Bone marrow (tissue), 2 donors: ENCODE data around the gene FAM24B.
"Not testable (repeated sequence)": the region's sequence is repeated elsewhere in the genome, so short reads cannot be mapped to it uniquely, and the experiment has no call there.

Experiments
- DNase-seq, 2 donors: peaks; one replicate each; lab custom pipeline; 2025; lab: John Stamatoyannopoulos, UW

Gene FAM24B, protein sequence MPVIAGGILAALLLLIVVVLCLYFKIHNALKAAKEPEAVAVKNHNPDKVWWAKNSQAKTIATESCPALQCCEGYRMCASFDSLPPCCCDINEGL

DNA sequence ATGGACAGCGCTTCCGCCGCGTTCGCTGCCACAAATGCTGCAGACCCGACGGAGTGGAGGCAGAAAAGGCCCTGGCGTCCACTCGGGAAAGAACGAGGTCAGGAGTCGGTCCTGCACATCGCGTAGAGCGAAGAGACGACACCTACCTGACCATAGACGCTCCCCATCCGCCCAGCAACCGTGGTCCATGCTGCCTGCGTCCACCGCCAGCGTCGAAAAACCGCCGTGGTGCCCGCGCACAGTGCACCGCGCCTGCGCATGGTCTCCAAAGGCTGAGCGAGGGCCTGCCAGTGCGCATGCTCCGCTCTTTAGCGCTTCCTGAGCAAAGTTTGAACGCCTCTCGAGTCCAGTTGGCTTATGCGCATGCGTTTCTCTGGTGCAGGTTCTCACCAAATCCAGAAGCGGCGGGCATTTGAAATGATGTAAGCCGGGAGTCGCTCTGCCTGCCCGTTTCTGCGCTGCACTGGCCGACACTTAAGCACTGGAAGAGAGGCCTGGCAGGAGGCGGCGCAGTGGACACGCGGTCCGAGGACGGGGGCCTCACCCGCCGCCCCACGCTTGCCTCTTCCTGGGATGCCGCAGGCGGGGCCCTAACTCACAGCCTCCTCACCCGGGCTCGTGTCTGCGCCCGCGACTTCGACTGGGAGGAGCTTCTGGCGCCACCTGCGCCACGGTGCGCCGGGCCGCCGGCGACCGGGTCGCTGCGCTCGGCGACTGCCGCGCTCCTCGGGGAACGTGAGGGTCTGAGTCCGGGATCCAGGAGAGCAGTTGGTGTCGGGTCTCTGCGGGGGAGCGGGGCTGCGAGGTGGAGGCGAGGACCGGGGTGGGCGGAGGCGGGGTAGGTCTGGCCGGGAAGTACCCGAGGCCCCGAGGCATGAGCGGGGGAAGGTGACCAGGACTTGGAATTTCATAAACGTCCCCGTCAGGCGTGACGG, at the start of gene FAM24B:
Gene FAM24B (minus strand): TSS at position 243 of the 935 bp plus-strand sequence. CDS start 29,066 bp downstream, outside the sequence.
- DNase-seq: peak; percentile 71 to 78

DNA sequence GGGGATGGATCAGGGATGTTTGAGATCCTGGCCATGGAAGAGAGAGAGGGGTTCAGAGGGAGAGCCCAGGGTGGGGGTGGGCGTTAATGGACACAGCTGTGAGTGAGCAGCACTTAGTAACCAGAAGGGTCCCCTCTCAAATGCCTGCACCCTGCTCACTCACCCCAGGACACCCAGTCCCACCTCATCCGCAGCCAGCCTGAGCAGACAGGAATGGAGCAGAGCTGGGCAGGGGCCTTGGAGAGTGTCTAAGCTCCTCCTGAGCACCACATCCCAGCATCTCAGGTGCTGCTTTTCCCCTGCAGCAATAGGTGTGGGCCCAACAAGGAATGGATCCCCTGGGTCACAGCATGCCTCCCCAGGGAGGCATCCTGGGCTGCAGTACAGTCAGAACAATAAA, 36.3 kb upstream of the FAM24B start:
- no peak for DNase-seq

DNA sequence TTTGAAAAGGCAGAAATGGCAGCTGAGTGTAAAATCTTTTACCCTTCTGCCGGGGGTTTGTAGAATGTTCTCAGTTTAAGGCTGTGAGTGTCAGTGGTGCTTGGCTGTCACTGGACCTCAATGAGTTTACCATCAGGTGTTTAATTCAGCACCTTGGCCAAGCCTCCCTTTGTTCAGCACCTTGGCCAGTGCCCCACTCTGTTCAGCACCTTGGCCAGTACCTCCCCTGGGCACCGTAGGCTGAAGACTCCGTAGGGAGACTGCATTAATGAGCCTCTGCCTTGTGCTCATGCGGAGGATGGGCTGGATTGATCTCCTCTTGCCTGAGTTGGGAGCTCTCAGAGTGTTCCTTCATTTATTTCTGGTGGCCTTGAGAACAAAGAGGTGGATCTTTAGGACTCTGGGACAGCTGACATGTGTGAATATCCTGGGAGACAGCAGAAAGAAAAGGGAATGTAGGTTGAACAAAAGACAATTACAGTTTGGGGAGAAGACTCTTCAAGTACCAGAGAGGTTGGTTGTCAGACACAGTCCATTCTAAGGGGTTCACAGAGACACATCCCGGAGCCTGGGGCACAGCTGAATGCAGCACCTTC, 32.6 kb upstream of the FAM24B start:
- no peak for DNase-seq

DNA sequence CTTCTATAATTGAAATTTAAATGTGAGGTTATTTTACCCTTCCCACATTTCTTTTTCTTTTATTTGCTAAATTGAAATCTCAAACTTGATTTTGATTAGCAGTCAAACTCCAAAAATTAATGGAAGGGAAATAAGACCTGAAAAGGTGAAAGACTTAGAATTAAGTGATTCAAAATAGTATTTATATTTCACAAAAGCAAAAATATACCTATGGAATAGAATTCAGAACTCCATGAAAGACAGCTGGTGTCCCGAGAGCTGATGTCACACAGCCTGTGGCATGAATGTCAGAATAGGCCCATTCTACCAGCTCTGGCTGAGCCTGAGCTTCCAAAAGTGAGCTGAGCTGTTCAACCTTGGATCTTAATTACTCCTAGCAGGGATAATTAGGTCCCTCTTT, 30.9 kb upstream of the FAM24B start, which contains the start of gene FAM24A:
Gene FAM24A (plus strand): TSS at position 301 of the 400 bp plus-strand sequence. CDS start 1,025 bp downstream, outside the sequence.
- DNase-seq: no peak

DNA sequence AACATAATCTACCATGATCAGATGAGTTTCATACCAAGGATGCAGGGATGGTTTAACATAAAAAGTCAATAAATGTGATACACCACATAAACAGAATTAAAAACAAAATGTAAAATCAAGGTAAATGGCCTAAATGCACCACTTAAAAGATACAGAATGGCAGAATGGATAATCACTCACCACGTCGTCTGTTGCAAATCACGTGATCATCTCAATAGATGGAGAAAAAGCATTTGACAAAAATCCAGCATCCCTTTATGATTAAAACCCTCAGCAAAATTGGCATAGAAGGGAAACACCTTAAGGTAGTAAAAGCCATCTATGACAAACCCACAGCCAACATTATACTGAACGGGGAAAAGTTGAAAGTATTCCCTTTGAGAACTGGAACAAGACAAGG, 24.5 kb upstream of the FAM24B start:
- not testable (repeated sequence) for DNase-seq

DNA sequence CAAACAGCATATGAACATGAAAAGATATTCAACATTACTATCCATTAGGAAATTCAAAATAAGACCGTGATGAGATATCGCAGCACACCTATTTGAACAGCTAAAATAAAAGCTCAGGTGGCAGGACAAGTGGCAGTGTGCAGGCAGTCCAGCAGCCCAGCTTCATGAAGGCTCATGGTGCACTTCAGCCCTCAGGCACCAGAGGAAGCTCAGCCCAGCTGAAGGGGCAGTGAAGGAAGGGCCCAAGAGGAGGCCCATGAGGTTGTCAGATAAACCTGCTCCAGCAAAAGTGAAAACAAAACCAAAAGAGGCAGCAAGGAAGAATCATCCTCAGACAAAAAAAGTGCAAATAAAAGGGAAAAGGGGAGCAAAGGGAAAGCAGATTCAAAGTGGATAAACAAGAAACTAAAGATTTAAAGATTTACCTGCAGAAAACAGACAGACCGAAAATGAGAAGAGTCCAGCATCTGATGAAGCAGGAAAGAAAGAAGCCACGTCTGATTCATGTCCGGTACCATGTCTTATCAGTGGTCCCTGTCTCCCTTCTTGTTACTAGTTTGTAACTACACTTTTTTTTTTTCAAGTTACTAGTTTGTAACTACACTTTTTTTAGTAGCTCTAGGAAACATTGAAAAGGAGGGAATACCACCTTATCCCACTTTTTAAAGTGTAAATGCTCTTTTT, 15.0 kb upstream of the FAM24B start:
- no peak for DNase-seq

DNA sequence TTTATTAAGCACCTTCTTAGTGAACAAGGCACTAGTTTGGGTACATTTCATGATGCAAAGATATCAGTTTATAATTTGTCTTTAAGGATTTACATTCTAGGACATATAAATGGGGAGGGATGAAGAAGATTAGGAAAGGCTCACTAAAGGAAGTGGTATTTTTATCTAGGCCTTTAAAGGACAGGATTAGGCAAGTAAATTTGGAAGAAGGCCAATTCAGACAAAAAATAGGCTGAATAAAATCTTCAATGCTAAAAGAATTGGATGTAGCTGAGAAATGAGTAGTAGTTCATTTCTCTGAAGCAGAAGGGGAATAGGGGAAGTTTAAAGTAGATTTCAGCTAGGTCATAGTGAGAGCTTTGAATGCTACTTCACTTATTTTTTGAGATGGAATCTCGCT, 4.8 kb upstream of the FAM24B start:
- no peak for DNase-seq

DNA sequence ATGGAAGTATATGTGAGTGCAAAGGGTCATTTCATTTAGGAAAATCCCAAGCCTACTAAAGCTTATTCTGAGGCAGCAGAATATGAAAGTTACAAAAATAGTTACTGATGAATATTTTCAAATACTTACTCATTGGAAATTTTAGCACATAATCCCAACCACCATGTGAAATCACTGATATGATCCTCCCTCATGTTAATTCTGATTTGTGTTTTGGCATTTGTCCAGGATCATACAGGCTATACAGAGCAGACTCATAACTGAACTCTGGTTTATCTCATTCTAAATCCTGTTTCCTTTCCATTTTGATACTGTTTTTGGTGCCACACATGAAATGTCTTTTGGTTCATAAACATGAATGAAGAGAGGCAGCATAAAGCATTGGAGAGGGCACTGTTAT, 3.4 kb upstream of the FAM24B start:
- no peak for DNase-seq

DNA sequence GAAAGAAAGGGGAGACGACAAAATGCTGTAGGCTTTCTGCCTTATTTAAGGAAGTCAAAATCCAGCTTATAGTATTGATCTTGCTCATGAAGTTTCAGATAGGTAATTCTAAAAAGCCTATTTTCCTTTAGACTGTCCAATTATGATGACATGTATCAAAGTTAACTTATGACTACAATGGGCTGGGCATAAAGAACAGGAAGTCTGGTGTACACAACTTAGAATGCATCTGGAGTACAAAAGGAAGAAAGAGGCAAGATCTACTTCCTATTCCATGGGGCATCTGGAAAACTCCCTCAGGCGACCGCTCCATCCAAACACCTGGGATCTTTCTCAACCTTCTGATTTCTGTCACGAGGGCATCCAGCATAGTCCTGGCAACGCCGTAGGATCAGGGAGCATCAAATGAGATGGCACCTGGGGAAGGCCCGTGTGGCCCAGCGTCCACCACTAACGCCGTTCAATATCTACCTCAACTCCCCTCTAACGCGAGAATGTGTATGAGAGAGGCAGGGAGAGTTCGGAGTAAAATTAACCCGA, 512 bp downstream of the FAM24B start:
- DNase-seq: peak in 1 of 2 donors; percentile 2

DNA sequence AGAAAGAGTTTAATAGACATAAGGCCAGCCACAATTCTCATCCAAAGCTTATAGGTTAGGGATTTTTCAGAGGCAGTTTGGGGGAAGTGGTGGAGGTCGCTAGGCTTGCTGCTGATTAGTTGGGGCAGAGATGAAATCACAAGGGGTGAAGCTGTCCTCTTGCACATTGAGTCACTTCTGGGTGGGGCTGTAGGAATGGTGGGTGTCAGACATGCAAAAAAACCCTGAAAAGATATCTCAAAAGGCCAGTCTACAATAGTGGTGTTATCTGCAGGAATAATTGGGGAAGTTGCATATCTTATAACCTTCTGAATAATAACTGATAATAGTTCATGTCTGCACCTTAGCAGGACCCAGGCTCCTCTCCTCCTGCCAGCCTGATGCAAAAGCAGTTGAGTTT, 2.1 kb downstream of the FAM24B start:
- DNase-seq: no peak

DNA sequence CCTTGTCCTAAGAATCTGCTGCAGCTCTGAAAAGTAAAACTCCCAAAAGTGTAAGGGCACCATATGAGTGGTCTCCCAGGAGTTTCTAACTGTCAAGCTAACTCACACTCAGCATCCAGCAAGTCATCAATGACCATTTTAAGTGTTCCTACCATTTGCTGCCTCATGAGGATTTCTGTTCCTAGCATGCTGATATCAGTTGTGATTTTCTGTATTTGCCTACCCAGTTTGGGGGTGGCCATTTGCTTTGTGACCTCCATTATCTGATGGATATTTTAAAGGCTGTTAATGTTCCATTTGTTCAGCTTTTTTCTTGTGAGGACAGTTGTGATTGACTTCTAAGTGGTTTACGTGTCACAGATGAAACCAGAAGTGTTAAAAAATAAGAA, 2.9 kb downstream of the FAM24B start:
- no peak for DNase-seq

DNA sequence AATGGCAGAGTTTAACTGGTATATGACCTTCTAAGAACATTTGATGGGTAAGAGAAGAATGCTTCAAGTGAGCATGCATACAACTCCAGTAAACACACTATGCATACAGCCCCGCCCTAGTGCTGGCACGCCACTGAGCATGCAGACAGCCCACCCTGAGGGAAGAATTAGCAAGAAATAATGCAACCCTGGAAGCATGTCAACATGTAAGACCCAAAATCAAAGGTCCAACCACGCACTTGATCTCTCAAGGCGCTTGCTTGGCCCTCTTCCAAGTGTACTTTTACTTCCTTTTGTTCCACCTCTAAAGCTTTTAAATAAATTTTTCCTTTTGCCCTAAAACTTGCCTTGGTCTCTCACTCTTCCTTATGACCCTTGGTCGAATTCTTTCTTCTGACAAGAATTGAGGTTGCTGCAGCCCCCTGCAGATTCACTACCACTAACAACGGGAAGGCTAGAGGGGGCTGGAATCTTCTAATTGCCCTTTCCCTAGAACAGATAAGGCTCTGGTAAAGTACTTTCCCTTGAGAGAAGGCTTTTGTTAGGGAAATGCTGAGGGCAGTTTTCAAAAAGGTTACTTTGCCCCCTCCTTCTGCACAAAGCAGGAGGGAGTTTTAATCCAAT, 3.4 kb downstream of the FAM24B start:
- no peak for DNase-seq

DNA sequence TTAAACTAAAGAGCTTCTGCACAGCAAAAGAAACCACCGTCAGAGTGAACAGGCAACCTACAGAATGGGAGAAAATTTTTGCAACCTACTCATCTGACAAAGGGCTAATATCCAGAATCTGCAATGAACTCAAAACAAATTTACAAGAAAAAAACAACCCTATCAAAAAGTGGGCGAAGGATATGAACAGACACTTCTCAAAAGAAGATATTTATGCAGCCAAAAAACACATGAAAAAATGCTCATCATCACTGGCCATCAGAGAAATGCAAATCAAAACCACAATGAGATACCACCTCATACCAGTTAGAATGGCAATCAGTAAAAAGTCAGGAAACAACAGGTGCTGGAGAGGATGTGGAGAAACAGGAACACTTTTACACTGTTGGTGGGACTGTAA, 7.4 kb downstream of the FAM24B start:
- DNase-seq: not testable (repeated sequence)

DNA sequence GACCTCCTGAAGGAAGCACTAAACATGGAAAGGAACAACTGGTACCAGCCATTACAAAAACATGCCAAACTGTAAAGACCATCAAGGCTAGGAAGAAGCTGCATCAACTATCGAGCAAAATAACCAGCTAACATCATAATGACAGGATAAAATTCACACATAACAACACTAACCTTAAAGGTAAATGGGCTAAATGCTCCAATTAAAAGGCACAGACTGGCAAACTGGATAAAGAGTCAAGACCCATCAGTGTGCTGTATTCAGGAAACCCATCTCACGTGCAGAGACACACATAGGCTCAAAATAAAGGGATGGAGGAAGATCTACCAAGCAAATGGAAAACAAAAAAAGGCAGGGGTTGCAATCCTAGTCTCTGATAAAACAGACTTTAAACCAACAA, 10.6 kb downstream of the FAM24B start:
- not testable (repeated sequence) for DNase-seq

DNA sequence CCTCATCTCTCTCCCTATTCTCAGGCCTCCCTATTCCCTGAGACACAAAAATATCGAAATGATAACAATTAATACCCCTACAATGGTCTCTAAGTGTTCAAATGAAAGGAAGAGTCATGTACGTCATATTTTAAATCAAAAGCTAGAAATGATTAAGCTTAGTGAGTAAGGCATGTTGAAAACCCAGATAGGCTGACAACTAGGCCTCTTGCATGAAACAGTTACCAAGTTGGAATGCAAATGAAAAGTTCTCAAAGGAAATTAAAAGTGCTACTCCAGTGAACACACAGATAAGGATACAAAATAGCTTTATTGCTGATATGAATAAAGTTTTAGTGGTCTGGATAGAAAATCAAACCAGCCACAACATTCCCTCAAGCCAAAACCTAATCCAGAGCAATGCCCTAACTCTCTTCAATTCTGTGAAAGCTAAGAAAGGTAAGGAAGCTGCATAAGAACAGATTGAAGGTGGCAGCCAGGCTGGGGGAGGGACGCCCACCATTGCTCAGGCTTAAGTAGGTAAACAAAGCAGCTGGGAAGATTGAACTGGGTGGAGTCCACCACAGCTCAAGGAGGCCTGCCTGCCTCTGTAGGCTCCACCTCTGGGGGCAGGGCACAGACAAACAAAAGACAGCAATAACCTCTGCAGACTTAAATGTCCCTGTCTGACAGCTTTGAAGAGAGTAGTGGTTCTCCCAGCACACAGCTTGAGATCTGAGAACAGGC, 12.5 kb downstream of the FAM24B start:
- DNase-seq: not testable (repeated sequence)

DNA sequence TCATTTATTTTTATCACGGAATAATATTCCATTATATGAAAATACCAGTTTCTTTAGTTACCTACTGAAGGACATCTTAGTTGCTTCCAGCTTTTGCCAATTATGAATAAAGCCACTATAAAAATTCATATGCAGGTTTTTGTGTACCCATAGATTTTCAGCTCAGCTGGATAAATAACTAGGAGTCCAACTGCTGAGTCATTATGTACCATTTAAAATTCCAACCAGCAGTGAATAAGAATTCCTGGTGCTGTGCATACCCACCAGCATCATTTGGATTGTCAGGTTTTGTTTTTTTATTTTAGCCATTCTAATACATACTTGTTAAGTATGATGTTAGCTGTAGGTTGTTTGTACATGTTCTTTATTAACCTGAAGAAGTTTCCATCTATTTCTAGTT, 14.5 kb downstream of the FAM24B start:
- no peak for DNase-seq

DNA sequence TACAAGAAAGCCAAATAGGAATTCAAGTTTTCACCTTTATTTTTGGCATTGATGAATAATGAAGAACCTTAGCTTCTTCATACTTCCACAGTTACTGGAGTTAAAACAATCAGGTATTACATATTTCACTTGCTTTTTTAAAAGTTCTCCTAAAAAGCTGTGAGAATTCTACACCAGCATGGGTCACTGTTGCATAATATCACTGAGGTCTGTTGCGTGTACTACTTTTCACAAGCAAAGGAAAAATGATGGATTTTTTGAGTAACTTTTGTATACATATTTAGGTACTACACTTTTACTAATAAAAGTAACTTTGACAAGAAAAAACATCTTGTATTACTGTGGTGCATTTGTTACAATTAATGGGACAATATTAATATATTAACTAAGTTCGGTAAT, 15.2 kb downstream of the FAM24B start:
- DNase-seq: no peak

DNA sequence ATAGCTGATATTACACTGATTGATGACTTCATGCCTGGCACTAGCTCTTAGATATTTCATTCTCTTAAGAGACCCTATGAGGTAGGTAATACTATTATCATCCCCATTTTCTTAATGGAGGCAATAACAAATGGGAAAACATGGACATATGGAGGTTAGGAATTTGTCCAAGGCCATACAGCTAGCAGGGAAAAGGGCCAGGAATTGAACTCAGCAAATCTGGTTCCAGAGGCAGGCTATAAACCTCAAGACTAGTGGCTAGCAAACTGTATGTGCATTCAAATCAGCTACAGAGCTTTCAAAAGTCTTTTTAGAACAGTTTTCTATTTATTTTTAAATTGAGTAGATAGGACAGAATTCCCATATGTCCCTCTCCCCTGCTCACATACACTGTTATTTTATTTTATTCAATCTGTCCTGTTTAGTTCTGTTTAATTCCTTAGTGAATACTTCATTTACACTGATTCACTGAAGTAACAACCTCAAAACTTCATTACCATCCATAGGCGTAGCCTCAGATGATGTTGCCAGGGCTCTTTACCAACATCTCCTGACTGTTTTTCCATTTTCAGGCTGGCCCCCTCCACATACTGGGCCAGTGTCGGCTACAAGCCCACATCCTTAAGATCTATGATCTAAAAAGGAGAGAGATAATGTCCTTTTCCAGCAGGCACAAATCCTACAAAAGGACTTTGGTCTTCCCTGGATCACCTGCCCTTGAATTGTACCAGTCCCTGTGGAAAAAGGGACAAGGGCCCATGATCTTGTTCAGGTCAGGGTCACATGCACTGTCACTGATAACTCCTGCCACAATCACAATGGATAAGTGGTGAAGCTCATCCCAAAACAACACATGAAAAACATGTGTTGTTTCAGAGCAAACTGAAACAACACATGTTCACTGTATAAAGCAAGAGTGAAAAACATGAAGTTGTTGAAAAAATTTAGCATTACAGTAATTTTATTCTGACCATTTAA, 15.9 kb downstream of the FAM24B start:
- DNase-seq: no peak

DNA sequence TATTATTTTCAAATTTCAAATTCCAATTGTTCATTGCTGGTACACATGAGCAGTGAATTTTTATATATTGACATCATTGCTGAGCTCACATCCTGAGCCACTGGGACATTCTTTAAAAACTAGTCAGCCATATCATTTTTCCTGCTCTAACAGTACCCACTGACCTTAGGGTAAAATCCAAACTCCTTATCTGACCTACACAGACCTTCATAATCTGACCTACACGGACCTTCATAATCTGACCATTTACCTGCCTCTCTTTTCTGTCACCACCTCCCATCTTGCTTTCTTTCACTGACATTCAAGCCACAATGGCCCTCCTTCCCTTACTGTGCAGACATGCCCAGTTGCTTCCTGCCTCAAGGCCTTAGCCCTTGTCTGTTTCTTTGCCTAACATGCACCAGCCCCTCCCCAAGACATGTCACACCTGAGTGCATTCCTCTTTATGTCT, 17.6 kb downstream of the FAM24B start:
- DNase-seq: no peak

DNA sequence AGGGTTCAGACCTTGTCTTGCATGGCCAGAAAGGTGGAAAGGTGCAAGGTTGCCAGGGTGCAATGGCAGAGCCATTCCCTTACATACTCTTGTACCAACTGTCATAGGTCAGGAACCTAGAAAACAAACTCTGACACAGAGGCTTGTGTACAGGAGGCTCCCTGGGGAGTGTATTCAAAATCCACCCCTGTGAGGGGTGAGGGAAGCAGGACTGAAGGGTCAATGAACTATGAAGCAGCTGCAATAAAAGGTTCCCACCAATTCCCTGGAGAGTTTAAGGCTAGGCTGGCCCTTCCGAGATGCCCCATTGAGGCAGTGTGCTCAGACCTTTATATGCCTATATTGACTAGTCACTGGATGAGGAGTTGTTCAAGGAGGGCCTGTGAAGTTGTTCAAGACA, 19.9 kb downstream of the FAM24B start:
- no peak for DNase-seq
